HG02884 (cell line): Measurements from ENCODE around the gene TPCN1.

Source experiments
- ATAC-seq: cut with Tn5 transposase; IDR thresholded peaks from one replicate; pipeline ENCODE4 v1.9.1; 2021; ENCODE audit warnings: mild to moderate bottlenecking, moderate library complexity; ENCODE audit not compliant: unreplicated experiment

TPCN1 gene

DNA sequence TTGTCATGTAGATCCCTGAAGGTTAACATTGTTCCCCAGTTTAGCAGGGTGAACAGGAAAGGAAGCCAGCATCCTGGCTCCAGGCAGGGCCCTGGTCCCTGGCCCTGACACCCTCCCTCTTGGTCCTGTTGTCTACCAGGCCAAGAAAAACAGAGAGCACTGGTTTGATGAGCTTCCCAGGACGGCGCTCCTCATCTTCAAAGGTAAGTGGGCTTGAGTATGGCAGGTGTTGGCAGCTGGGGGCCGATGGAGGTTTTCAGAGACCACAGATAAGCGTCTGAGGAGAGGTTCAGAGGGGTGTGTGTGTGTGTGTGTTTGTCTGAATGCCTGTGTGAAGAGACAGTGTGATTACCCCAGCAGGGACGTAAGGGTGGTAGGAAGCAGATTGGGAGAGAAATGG is 57.4 kb downstream of the TPCN1 start:
- no peak for ATAC-seq

- no peak for ATAC-seq
Observed at GRCh38 chr12:113284751-113285150, 63.5 kb downstream of the TPCN1 start.

DNA sequence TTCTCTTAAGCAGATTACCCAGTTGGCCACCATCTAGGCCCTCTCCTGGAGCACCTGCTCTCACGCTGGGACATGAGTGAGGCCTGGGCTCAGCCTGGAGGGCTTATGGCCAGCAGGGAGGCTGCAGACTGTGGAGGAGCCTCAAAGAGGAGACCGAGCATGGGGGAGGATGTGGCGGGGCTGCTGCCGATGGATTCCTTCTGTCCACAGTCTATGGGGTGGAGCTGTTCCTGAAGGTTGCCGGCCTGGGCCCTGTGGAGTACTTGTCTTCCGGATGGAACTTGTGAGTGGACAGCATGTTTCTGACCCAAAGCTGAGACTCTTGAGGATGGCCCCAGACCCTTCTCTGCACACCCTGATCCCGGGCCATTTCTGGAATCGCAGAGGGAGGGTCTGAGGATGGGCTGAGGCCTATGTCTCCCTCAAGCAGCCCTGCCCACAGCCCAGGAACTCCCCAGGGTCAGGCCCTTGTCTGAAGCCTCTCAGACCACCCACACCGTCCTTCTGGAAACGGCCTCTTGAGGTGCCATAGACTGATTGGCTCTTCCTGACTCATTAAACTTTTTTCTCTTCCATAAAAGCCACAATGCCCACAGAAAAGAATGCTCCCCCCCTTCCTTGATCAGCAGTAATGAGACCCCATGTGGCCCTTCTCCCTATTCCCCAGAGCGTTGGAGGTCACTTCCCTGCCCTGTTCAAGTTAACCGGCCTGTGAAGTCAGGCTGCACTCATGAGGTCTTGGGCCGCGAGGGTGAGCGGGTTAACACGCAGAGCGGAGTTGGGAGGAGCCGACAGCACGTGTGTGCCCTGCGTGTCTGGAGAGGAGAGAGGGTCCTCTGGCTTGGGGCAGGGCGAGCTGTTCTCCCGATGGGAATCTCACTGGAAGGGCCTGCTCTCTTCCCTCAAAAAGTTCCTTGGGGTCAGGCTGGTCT is 64.7 kb downstream of the TPCN1 start:
- ATAC-seq: no peak

- ATAC-seq: no peak
Observed at GRCh38 chr12:113286712-113287111, 65.4 kb downstream of the TPCN1 start.

DNA sequence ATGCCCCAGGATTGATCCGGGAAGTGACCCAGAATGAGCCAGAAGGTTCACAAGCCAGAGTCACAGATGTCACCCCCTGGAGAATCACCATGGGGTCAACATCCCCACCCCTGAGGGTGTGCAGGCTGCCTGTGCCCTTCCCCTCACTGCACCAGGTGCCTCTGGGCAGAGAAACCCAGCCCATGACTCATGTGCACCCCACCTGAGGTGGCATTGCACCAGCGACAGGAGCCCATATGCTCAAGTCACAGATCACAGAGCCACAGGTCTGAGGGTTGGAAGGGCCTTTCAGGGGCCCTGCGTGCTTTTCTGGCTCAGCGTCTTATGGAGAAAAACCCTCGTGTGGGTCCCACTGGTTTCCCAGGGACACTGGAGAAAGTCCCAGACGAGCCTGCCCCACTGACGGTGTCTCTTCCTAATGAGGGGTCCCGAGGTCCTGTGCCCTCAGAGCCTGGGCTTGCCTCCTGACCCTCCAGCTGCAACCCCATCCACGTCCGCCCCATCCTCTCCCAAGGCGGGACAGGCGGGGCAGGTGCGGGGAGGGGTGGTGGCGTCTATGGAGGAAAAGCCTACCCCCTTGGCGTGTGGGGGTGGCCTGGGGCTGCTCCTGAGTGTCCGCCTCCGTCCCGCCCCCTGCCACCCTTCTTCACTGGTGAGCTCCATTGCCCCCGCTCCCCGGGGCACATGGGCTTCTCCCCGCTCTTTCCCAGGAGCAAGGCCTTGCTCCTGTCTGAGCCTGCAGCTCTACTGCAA is 66.1 kb downstream of the TPCN1 start:
- no peak for ATAC-seq

- no peak for ATAC-seq
Observed at GRCh38 chr12:113287899-113288282, 66.6 kb downstream of the TPCN1 start.

- no peak for ATAC-seq
Observed at GRCh38 chr12:113289361-113289760, 68.1 kb downstream of the TPCN1 start.

GRCh38 chr12:113290506-113290905 is 69.2 kb downstream of the TPCN1 start:
- no peak for ATAC-seq

- ATAC-seq: no peak
Observed at GRCh38 chr12:113291586-113291985, 70.3 kb downstream of the TPCN1 start.

DNA sequence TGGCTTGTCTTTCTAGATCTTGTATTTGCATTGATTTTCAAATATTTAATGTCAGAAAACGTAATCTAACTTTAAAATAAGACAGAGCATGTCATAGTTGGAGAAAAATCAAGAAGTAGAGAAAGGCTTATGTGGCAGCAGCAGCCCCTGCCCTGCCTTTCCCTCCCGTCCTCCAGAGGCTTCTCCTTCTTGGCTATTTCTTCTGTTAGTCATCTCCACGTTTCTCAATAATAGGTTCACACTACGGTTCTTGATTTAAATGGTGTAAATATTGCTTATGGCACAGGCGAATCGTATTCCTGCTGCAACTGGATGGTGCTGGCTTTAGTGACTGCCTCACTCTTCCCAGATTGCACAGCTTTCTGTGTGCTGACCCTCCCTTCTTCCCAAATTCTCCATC is 70.8 kb downstream of the TPCN1 start:
- ATAC-seq: no peak

- no peak for ATAC-seq
Observed at GRCh38 chr12:113292547-113292946, 71.3 kb downstream of the TPCN1 start.

DNA sequence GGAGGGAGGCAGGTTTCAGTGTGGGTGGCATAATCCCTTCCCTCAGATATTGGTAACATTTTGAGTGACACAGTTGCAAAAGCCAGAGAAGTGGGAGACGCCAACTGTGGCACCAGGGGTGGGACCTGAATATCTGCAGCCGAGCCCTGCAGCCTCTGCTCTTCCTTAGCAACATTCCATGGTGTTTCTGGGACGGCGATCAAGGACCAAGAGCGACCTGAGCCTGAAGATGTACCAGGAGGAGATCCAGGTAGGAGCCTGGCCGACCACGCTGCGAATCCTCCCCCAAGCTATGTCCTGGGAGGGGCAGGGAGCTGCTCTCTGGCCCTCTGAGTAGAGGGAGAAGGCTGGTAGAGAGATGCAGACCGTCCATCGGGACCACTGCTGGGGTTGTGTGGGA is 71.8 kb downstream of the TPCN1 start:
- no peak for ATAC-seq

DNA sequence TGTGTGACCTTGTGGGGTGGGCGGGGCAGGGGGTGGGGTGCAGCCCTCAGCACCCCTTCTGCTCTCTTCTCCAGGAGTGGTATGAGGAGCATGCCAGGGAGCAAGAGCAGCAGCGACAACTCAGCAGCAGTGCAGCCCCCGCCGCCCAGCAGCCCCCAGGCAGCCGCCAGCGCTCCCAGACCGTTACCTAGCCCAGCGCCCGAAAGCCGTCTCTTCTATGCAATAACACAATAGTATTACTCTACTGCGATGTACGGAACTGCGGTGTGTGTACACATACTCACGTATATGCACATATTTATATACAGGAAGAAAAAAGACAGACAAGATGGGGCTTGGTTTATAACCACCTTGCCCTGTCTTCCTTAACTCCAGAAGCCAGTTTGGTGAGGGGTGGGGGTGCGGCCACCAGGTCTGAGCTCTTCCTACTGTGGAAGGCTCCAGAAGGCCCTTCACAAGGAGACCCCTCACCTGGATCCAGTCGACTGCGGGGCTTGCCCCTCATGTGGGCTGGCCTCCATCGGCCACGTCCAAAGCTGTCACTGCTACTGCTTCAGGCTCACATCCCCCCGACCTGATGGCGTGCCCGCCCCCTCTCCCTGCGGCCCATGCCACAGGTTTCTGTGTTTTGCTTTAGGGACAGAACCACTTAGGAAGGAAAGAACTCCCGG is 74.8 kb downstream of the TPCN1 start:
- no peak for ATAC-seq

DNA sequence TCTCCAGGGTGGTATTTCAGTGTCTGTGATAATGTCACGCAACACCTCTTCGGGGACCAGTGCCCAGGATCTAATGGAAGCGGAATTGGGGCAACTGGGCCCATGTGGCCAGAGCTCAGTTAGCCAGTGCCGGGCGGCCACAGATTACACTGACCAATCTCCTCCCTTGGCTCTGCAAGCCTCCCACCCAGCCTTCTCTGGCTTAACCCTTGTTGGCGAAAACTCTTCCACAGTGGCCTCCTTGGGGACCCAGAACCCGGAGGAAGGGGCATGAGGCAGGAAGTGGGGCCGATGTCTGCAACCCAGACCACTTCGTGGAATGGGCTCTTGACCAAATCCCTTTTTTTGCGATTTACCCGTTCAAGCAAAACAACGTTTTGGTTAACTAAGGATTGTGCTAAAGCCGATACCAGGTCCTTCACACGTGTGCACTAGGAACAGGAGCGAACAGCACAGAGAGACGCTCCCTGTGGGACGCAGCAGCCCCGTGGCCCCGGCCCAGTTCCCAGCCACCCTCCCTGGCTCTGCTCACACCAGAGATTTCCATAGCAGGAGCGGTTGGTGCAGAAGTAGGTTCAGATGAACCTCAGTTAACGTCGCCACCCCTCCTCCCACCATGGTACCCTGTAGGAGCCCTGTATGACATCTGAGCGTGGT is 75.4 kb downstream of the TPCN1 start:
- ATAC-seq: no peak

DNA sequence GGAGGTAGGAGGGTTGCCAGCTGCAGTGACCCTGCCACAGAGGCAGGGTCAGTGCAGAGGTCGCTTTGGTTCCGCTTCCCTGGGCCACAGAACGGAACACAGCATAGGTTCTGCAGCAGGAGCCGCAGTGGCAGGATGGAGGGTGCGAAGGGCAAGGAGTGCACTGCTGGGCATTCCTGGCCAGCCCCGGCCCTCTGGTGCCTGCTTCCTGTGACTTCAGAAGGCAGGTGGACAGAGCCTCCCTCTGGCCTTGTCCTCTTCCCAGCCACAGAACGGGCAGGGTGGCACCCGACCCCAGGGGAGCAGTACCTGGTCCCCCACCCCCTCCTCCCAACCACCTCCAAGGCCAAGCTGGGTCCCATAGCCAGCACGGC is 75.9 kb downstream of the TPCN1 start:
- no peak for ATAC-seq

DNA sequence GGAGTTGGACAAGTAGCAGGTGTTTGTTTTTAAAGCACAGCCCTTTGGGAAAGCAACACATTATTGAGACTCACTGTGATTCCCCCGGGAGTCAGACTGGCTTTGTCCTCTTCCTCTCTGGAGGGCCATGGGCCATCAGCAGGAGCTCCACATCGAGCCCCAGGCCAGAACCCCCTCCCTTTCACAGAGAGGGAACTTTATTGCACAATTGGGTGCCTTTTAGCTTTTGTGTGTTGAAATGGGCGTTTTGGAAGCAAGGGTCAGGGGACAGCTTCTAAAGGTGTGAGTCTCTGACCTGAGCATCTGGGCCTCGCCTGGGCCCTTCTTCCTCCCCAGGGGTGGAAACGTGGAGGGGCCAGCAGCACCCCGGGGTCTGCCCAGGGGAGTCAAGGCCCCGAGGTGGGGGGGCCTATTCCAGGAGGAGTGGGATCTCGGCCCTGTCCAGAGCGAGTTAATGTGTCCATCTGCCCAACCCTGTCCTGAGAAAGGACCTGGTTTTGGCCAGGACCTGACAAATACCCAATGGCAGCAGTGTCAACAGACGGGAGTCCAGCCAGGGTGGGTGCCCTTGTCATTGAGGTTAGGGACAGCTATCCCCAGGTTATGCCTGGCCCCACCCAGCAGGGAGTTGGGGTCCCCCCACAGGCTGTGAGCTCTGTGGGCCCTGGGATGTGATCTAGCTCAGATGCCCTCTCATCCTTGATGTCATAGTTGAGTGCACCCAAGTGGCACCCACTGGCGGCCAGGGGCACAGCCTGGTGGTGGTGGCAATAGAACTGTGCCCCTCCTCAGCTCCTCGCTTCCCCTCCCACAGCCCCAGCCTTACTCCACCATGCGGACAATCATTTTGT is 76.6 kb downstream of the TPCN1 start:
- ATAC-seq: no peak

DNA sequence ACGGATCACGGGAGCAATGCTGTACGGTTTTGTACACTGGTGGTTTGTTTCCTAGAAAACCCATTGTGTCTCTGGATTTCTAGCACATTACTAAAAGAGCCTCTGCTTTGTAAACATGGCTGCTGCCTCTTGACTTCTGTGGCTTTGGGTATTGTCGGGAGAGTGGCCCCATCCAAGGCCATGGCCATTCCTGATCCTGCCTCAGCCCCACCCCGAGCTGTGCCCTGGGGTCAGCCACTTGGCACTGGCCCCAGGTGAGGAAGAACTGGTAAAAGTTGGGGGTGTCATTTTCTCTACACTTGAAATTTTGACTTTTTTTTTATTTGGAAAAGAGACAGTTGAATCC is 77.2 kb downstream of the TPCN1 start:
- no peak for ATAC-seq

GRCh38 chr12:113298861-113299545 is 77.7 kb downstream of the TPCN1 start:
- ATAC-seq: no peak

DNA sequence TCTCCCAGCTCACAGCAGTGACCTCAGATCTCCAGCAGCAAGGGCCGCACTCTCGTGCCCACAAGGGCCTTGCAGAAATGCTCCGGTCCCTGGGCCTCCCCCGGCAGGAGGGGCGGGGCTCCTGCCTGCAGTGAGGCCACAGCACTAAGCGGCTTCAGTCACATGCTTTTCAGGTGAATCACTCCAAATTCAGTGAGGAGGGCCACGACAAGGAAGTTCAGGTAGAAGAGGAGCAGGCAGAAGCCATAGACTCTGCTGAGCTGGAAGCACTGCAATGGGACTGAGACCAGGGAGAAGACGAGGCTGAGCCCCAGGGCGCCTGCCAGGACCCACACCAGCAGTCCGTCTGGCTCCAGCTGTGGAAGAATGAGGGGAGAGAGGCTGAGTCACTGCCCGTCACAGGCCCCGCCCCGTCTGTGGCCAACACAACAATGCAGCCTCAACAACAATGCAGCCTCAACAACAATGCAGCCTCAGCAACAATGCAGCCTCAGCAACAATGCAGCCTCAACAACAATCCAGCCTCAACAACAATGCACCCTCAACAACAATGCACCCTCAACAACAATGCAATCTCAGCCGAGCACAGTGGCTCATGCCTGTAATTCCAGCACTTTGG is 78.5 kb downstream of the TPCN1 start:
- no peak for ATAC-seq
